ACC112 (cell line): ENCODE results near the gene PLB1.

ENCODE experiments used
- H2AFZ ChIP-seq: fragments of 200-600 bp; sonication (generic); one replicate; pipeline ENCODE4 v1.6.0; 2017; ENCODE audit warnings: antibody characterized with exemption, low read length; ENCODE audit not compliant: unreplicated experiment
- H3K27ac ChIP-seq: fragments of 200-600 bp; sonication (generic); 2 replicates; pipeline ENCODE4 v1.5.1; 2014; ENCODE audit warnings: low read depth, mild to moderate bottlenecking, antibody characterized with exemption, low read length, moderate library complexity
- H3K27me3 ChIP-seq: fragments of 200-600 bp; sonication (generic); 2 replicates; pipeline ENCODE4 v1.6.1; 2014; ENCODE audit warnings: mild to moderate bottlenecking, antibody characterized with exemption, low read length, moderate library complexity, mixed read lengths; ENCODE audit not compliant: insufficient read depth
- H3K36me3 ChIP-seq: fragments of 200-600 bp; sonication (generic); 2 replicates; pipeline ENCODE4 v1.6.1; 2016; ENCODE audit warnings: mild to moderate bottlenecking, antibody characterized with exemption, low read length, moderate library complexity, mixed read lengths; ENCODE audit not compliant: insufficient read depth
- H3K4me1 ChIP-seq: fragments of 200-600 bp; sonication (generic); one replicate; pipeline ENCODE4 v1.6.1; 2016; ENCODE audit warnings: low read length, mixed read lengths; ENCODE audit not compliant: insufficient read depth, unreplicated experiment, control insufficient read depth
- H3K4me3 ChIP-seq: fragments of 200-600 bp; sonication (generic); 2 replicates; pipeline ENCODE4 v1.5.1; 2014; ENCODE audit warnings: mild to moderate bottlenecking, low read depth, low read length
- H3K79me2 ChIP-seq: fragments of 200-600 bp; sonication (generic); one replicate; pipeline ENCODE4 v1.6.0; 2016; ENCODE audit warnings: low read length; ENCODE audit not compliant: control insufficient read depth, unreplicated experiment, insufficient read depth

The PLB1 gene

GRCh38 chr2:28580078-28580477, 84.2 kb downstream of the PLB1 start:
- Histone ChIP-seq H3K27ac (no peak overlapping the region), H3K27me3 (no peaks in the 10 kb centered on the region), H2AFZ (no peak overlapping the region), H3K4me3 (no peak overlapping the region), H3K79me2 (no peaks in the 10 kb centered on the region), H3K4me1 (peaks cover 20% of the 10 kb centered on the region), H3K36me3 (no peaks in the 10 kb centered on the region)

- no peak overlapping the region for H2AFZ ChIP-seq
- H3K4me1 ChIP-seq: peaks cover 28% of the 10 kb centered on the region
- no peak overlapping the region for H3K27ac ChIP-seq
- no peaks in the 10 kb centered on the region for H3K79me2 ChIP-seq
- no peaks in the 10 kb centered on the region for H3K36me3 ChIP-seq
- no peak overlapping the region for H3K4me3 ChIP-seq
- H3K27me3 ChIP-seq: no peaks in the 10 kb centered on the region
These were observed 85.5 kb downstream of the PLB1 start for GRCh38 chr2:28581312-28581711.

GRCh38 chr2:28582152-28582551, 86.3 kb downstream of the PLB1 start:
- no peak overlapping the region for H3K27ac ChIP-seq

GRCh38 chr2:28582595-28582994, 86.7 kb downstream of the PLB1 start:
- H3K79me2 ChIP-seq: no peaks in the 10 kb centered on the region
- H3K4me1 ChIP-seq: peaks cover 28% of the 10 kb centered on the region
- no peaks in the 10 kb centered on the region for H3K36me3 ChIP-seq
- H2AFZ ChIP-seq: no peak overlapping the region
- no peak overlapping the region for H3K27ac ChIP-seq
- H3K4me3 ChIP-seq: no peak overlapping the region
- H3K27me3 ChIP-seq: no peaks in the 10 kb centered on the region

More at GRCh38 chr2:28582152-28582551, 86.3 kb downstream of the PLB1 start:
- Histone ChIP-seq H2AFZ (no peak overlapping the region), H3K27me3 (no peaks in the 10 kb centered on the region), H3K4me3 (no peak overlapping the region), H3K36me3 (no peaks in the 10 kb centered on the region), H3K79me2 (no peaks in the 10 kb centered on the region), H3K4me1 (peaks cover 28% of the 10 kb centered on the region)

- Histone ChIP-seq H2AFZ (peak overlapping the region; percentile 79), H3K27ac (peak overlapping the region; percentile 96)
These were observed 88.2 kb downstream of the PLB1 start for GRCh38 chr2:28583899-28584553.

GRCh38 chr2:28586867-28587266, 91.0 kb downstream of the PLB1 start:
- Histone ChIP-seq H3K4me1 (peaks cover 35% of the 10 kb centered on the region), H3K27ac (no peak overlapping the region), H2AFZ (no peak overlapping the region), H3K36me3 (no peaks in the 10 kb centered on the region), H3K79me2 (no peaks in the 10 kb centered on the region), H3K27me3 (no peaks in the 10 kb centered on the region), H3K4me3 (no peak overlapping the region)

More at GRCh38 chr2:28583899-28584553, 88.2 kb downstream of the PLB1 start:
- no peaks in the 10 kb centered on the region for H3K36me3 ChIP-seq
- peak overlapping the region; percentile 68 for H3K4me3 ChIP-seq
- H3K27me3 ChIP-seq: no peaks in the 10 kb centered on the region
- H3K4me1 ChIP-seq: peaks cover 35% of the 10 kb centered on the region
- H3K79me2 ChIP-seq: no peaks in the 10 kb centered on the region

GRCh38 chr2:28587526-28588291, 91.8 kb downstream of the PLB1 start:
- H3K4me1 ChIP-seq: peaks cover 34% of the 10 kb centered on the region
- H3K4me3 ChIP-seq: no peak overlapping the region
- no peaks in the 10 kb centered on the region for H3K27me3 ChIP-seq
- no peaks in the 10 kb centered on the region for H3K36me3 ChIP-seq
- H2AFZ ChIP-seq: peak overlapping the region; percentile 41
- H3K27ac ChIP-seq: no peak overlapping the region
- H3K79me2 ChIP-seq: no peaks in the 10 kb centered on the region

GRCh38 chr2:28588292-28588670, 92.4 kb downstream of the PLB1 start:
- Histone ChIP-seq H3K36me3 (no peaks in the 10 kb centered on the region), H3K4me1 (peaks cover 29% of the 10 kb centered on the region), H3K27ac (no peak overlapping the region), H3K4me3 (no peak overlapping the region), H3K27me3 (no peaks in the 10 kb centered on the region), H2AFZ (peak overlapping the region; percentile 41), H3K79me2 (no peaks in the 10 kb centered on the region)

- Histone ChIP-seq H2AFZ (no peak overlapping the region), H3K4me1 (peaks cover 25% of the 10 kb centered on the region), H3K27me3 (no peaks in the 10 kb centered on the region), H3K36me3 (no peaks in the 10 kb centered on the region), H3K79me2 (no peaks in the 10 kb centered on the region), H3K4me3 (no peak overlapping the region), H3K27ac (no peak overlapping the region)
These were observed 94.0 kb downstream of the PLB1 start for GRCh38 chr2:28589746-28590463.

- no peak overlapping the region for H2AFZ ChIP-seq
- H3K27ac ChIP-seq: no peak overlapping the region
- H3K4me1 ChIP-seq: peaks cover 18% of the 10 kb centered on the region
These were observed 94.8 kb downstream of the PLB1 start for GRCh38 chr2:28590496-28591301.

More at GRCh38 chr2:28590496-28591301, 94.8 kb downstream of the PLB1 start:
- H3K36me3 ChIP-seq: no peaks in the 10 kb centered on the region
- no peaks in the 10 kb centered on the region for H3K79me2 ChIP-seq
- no peaks in the 10 kb centered on the region for H3K27me3 ChIP-seq
- H3K4me3 ChIP-seq: no peak overlapping the region
